ENCODE results near the gene TRNP1. TPM values are rescaled to one million over a fixed set of nuclear protein-coding genes. Genes with fewer than 3 reads are reported as not detected.
A peak's percentile ranks its signal among the peaks of the same experiment; 100 is the strongest.

Gene TRNP1
- polyA plus RNA-seq, 1 donor, result 3.6 TPM

GRCh38 chr1:27026621-27027574 lies 33.4 kb downstream of the TRNP1 start:
- peak; percentile 58 for DNase-seq

- DNase-seq, result no peak
These were observed 34.2 kb downstream of the TRNP1 start for GRCh38 chr1:27027575-27028250.

GRCh38 chr1:27029517-27029916 lies 36.0 kb downstream of the TRNP1 start:
- no peak for DNase-seq

GRCh38 chr1:27031235-27032118 lies 38.0 kb downstream of the TRNP1 start:
- DNase-seq, result peak; percentile 79

DNA sequence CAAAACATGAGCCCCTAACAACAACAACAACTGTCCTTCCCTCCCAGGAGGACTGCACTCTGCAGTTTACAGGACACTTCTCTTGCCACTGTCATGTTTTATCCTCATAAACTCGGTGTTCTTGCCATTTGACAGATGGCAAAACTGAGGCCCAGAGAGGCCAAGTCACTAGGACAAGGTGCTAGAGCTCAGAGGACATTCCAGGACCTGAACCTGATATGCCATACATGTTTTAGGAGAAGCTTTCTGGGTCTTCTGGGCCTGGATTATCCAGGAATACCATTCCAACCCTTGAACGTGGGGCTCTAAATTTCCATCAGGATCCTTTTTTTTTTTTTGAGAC lies 38.6 kb downstream of the TRNP1 start:
- DNase-seq, result no peak

- DNase-seq, result no peak
These were observed 39.7 kb downstream of the TRNP1 start for GRCh38 chr1:27033043-27033746.

- no peak for DNase-seq
These were observed 41.9 kb downstream of the TRNP1 start for GRCh38 chr1:27035344-27035743.

DNA sequence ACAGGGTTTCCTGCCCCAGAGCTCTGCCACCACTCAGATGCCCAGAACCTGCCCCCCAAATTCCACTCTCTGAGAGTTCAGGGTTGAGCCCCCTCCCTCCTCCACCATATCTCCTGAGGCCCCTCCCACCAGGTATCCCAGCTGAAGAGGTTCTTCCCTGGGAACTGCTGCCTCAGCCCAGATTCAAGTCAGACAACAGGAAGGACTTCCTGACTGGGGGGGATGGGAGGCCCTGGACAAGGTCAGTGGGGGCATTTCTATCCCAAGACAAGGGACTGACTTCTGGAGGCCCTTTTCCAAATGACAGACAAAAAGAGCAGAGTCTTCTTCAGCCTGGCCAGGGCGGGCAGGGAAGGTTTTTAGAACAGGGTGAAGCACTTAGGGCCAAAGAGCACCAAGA lies 43.2 kb downstream of the TRNP1 start:
- DNase-seq, result no peak

DNA sequence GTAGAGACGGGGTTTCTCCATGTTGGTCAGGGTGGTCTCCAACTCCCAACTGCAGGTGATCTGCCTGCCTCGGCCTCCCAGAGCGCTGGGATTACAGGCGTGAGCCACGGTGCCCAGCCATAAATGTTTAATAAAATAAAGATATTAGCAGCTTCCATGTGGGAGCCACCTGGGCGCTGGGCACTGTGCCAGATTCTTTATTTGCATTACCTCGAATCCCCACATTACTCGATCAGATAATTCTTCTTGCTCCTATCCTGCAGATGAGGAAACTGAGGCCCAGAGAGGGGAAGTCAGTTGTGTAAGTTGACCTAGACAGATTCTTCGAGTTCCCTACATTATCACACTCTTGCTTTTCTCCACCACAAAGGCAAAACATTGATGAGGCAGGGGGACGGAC lies 44.0 kb downstream of the TRNP1 start:
- no peak for DNase-seq

- no peak for DNase-seq
These were observed 44.5 kb downstream of the TRNP1 start for GRCh38 chr1:27038020-27038419.

GRCh38 chr1:27042670-27043069 lies 49.2 kb downstream of the TRNP1 start:
- no peak for DNase-seq

- peak; percentile 82 for DNase-seq
These were observed 51.2 kb downstream of the TRNP1 start for GRCh38 chr1:27044613-27045151.

DNA sequence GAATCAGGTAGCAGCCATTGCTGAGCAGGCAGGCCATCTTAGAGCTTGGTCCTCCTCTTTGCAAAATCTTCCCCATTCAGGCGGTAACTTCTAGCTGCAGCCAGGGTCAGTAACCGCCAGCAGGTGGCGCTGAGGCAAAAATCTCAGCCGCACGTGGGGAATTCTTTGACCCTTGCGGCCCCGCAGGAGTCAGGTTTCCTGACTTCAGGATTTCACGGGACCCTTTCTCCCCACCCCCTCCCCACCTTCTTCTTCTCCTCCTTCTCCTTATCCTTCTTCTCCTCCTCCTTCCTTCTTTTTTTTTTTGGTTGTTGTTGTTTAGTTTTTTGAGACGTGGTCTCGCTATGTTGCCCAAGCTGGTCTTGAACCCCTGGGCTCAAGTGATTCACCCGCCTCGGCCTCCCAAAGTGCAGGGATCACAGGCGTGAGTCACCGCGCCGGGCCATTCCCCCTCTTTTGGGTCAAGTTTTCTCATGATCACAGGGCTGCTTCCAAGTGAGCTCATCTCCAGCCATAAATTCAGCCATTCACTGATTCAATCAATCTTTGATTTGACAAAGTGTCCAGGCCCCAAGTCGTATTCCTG lies 52.6 kb downstream of the TRNP1 start:
- no peak for DNase-seq

- no peak for DNase-seq
These were observed 54.4 kb downstream of the TRNP1 start for GRCh38 chr1:27047914-27048313.

DNA sequence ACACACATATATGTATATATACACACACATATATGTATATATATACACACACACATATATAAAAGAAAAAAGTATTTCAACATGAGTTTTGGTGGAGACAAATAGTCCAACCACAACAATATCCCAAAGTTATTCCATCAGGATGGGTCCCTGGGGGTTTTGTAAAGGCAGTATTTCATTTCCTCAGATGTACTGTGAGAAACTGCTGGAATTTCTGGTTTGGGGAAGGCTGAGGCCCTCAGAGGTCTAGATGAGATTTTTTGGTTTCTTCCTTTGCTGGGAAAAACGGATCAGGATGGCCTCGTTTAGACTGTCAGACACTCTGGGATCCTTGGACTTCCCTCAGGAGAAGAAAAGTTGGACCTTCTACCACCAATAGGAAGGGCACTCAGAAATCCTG lies 55.6 kb downstream of the TRNP1 start:
- no peak for DNase-seq

DNA sequence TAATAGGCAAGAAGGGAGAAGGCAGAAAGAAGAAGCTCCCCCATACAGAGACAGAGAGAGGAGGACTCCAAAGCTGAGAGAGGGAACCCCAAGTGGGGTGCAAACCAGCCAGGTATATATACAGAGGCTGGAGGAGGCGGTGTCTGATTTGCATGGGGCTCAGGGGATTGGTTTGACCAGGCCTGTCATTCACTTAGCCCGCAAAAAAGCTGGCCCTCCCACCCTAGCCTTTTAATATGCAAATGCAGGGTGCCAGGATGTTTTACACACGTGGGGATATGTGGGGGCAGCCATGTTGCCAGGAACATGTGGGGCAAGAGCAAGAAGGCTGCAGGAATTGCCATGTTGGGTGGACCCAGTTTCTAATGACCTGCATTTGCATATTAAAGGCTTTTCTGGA lies 56.1 kb downstream of the TRNP1 start:
- DNase-seq, result no peak

Other genes starting within 250 kb of the TRNP1 start
- gene PIGV, start 205.7 kb upstream of the TRNP1 start, polyA plus RNA-seq (ENCODE audit: insufficient read length), result 19.2 TPM
- gene ZDHHC18, start 167.0 kb upstream of the TRNP1 start, polyA plus RNA-seq (ENCODE audit: insufficient read length), result 21.2 TPM
- 0.55 TPM for gene SFN, start 130.5 kb upstream of the TRNP1 start, polyA plus RNA-seq (ENCODE audit: insufficient read length)
- gene GPN2, start 103.4 kb upstream of the TRNP1 start, polyA plus RNA-seq (ENCODE audit: insufficient read length), result 32.7 TPM
- 14.8 TPM for gene GPATCH3, start 93.2 kb upstream of the TRNP1 start, polyA plus RNA-seq (ENCODE audit: insufficient read length)
- 1.00 TPM for gene NR0B2, start 79.7 kb upstream of the TRNP1 start, polyA plus RNA-seq (ENCODE audit: insufficient read length)
- 84.9 TPM for gene NUDC, start 71.9 kb upstream of the TRNP1 start, polyA plus RNA-seq (ENCODE audit: insufficient read length)
- 7.5 TPM for gene KDF1, start 33.2 kb upstream of the TRNP1 start, polyA plus RNA-seq (ENCODE audit: insufficient read length)
- gene TENT5B, start 19.2 kb downstream of the TRNP1 start, polyA plus RNA-seq (ENCODE audit: insufficient read length), result 0.65 TPM
- 28.2 TPM for gene SLC9A1, start 161.4 kb downstream of the TRNP1 start, polyA plus RNA-seq (ENCODE audit: insufficient read length)
- gene WDTC1, start 240.9 kb downstream of the TRNP1 start, polyA plus RNA-seq (ENCODE audit: insufficient read length), result 43.8 TPM